Smooth muscle cell (in vitro differentiated cells): ENCODE measurements around the gene APP. TPM values are rescaled to one million over a fixed set of nuclear protein-coding genes. Genes with fewer than 3 reads are reported as not detected.

Experiments used
- DNase-seq: peaks from one replicate; lab custom pipeline; 2025; ENCODE audit not compliant: unreplicated experiment; lab: John Stamatoyannopoulos, UW
- H2AFZ ChIP-seq: fragments of 200-600 bp; sonication (generic); 2 replicates; pipeline ENCODE4 v1.6.0; 2016; ENCODE audit warnings: antibody characterized with exemption, low read depth, mild to moderate bottlenecking
- H3F3A ChIP-seq: fragments of 200-600 bp; sonication (generic); 2 replicates; pipeline ENCODE4 v1.6.0; 2017; ENCODE audit warnings: antibody characterized with exemption, low read depth
- H3K27ac ChIP-seq: fragments of 200-600 bp; sonication (generic); 2 replicates; pipeline ENCODE4 v1.5.1; 2016; ENCODE audit warnings: low read depth, mild to moderate bottlenecking
- H3K27me3 ChIP-seq: fragments of 200-600 bp; sonication (generic); 2 replicates; pipeline ENCODE4 v1.6.1; 2016; ENCODE audit warnings: low read depth, mild to moderate bottlenecking
- H3K36me3 ChIP-seq: fragments of 200-600 bp; sonication (generic); 2 replicates; pipeline ENCODE4 v1.5.1; 2016; ENCODE audit warnings: low read depth
- H3K4me1 ChIP-seq: fragments of 200-600 bp; sonication (generic); 2 replicates; pipeline ENCODE4 v1.5.1; 2016; ENCODE audit warnings: low read depth
- H3K4me2 ChIP-seq: fragments of 200-600 bp; sonication (generic); 2 replicates; pipeline ENCODE4 v1.6.0; 2016; ENCODE audit warnings: mild to moderate bottlenecking
- H3K4me3 ChIP-seq: fragments of 200-600 bp; sonication (generic); 2 replicates; pipeline ENCODE4 v1.5.1; 2016; ENCODE audit warnings: mild to moderate bottlenecking
- H3K79me2 ChIP-seq: fragments of 200-600 bp; sonication (generic); 2 replicates; pipeline ENCODE4 v1.6.0; 2016; ENCODE audit warnings: low read depth, mild to moderate bottlenecking
- H3K9ac ChIP-seq: fragments of 200-600 bp; sonication (generic); 2 replicates; pipeline ENCODE4 v1.6.0; 2016; ENCODE audit warnings: low read depth
- H3K9me3 ChIP-seq: fragments of 200-600 bp; sonication (generic); replicated peaks from 2 replicates; pipeline ENCODE4 v1.5.1; 2016; ENCODE audit warnings: low read depth
- H4K20me1 ChIP-seq: fragments of 200-600 bp; sonication (generic); 2 replicates; pipeline ENCODE4 v1.6.0; 2016; ENCODE audit warnings: low read depth
- CTCF ChIP-seq: fragments of 200-600 bp; sonication (generic); IDR thresholded peaks from 2 replicates; pipeline ENCODE4 v1.5.1; 2017; ENCODE audit warnings: borderline replicate concordance, mild to moderate bottlenecking, antibody characterized with exemption; ENCODE audit not compliant: insufficient read depth, poor library complexity, severe bottlenecking
- WGBS: methylation state at CpG from one replicate; pipeline ENCODE4 v1.1.7; 2016; ENCODE audit warnings: low lambda C conversion rate; 5-methylcytosine and 5-hydroxymethylcytosine counted together
- polyA plus RNA-seq: library from polyadenylated mRNA; unstranded; fragments of >200 nt; fragmentation: Nextera tagmentation; extraction: Ambion mirVana; gene quantifications from 2 replicates; pipeline ENCODE4 v1.2.1, GENCODE V29; 2016
- total RNA-seq: library from RNA; depleted of rRNA; stranded (reverse); fragments of >200 nt; gene quantifications from 2 replicates; pipeline ENCODE4 v1.2.3, GENCODE V29; 2014

Gene APP
- total and polyA plus RNA-seq, 2 experiments from 2014 or later: 65.3 to 459 TPM

GRCh38 chr21:25878344-25878743 lies 292.2 kb downstream of the APP start:
- Histone ChIP-seq H4K20me1 (peaks cover 7% of the 10 kb centered on the region), H3K79me2 (no peaks in the 10 kb centered on the region), H3K36me3 (peaks cover 7% of the 10 kb centered on the region), H3K9ac (no peak overlapping the region), H3F3A (no peaks in the 10 kb centered on the region), H3K27ac (peak overlapping the region; percentile 69), H3K4me1 (no peaks in the 10 kb centered on the region), H3K9me3 (no peaks in the 10 kb centered on the region), H2AFZ (no peak overlapping the region), H3K4me2 (no peak overlapping the region), H3K4me3 (no peak overlapping the region), H3K27me3 (no peaks in the 10 kb centered on the region)
- DNase-seq: no peak
- WGBS: 15% methylated on average over 3 of the region's 3 CpGs
- no peak for TF ChIP-seq CTCF

GRCh38 chr21:25872271-25872670 lies 298.3 kb downstream of the APP start:
- no peaks in the 10 kb centered on the region for H3K9me3 ChIP-seq
- no peaks in the 10 kb centered on the region for H3K36me3 ChIP-seq
- DNase-seq: no peak
- 93% methylated on average over 4 of the region's 4 CpGs for WGBS
- H3K4me3 ChIP-seq: no peak overlapping the region
- H3K4me2 ChIP-seq: no peak overlapping the region
- TF ChIP-seq CTCF: no peak
- H4K20me1 ChIP-seq: no peaks in the 10 kb centered on the region
- H3K27me3 ChIP-seq: no peaks in the 10 kb centered on the region
- H3K79me2 ChIP-seq: no peaks in the 10 kb centered on the region
- H3K27ac ChIP-seq: no peak overlapping the region
- H3F3A ChIP-seq: no peaks in the 10 kb centered on the region
- no peak overlapping the region for H2AFZ ChIP-seq
- H3K9ac ChIP-seq: no peak overlapping the region
- H3K4me1 ChIP-seq: peaks cover 6% of the 10 kb centered on the region

GRCh38 chr21:25871566-25871965 lies 299.0 kb downstream of the APP start:
- H3K79me2 ChIP-seq: no peaks in the 10 kb centered on the region
- no peak overlapping the region for H3K9ac ChIP-seq
- no peak overlapping the region for H3K4me3 ChIP-seq
- H3K4me2 ChIP-seq: no peak overlapping the region
- no peak overlapping the region for H3K27ac ChIP-seq
- 95% methylated on average over 3 of the region's 3 CpGs for WGBS
- no peaks in the 10 kb centered on the region for H3F3A ChIP-seq
- H3K27me3 ChIP-seq: no peaks in the 10 kb centered on the region
- TF ChIP-seq CTCF: peak; percentile 22
- H4K20me1 ChIP-seq: no peaks in the 10 kb centered on the region
- H2AFZ ChIP-seq: no peak overlapping the region
- H3K4me1 ChIP-seq: peaks cover 6% of the 10 kb centered on the region
- DNase-seq: no peak
- H3K36me3 ChIP-seq: no peaks in the 10 kb centered on the region
- no peaks in the 10 kb centered on the region for H3K9me3 ChIP-seq

- Histone ChIP-seq H4K20me1 (no peaks in the 10 kb centered on the region), H3K27me3 (no peaks in the 10 kb centered on the region), H3K4me2 (no peak overlapping the region), H3K9me3 (no peaks in the 10 kb centered on the region), H3F3A (no peaks in the 10 kb centered on the region), H3K27ac (no peak overlapping the region), H3K36me3 (no peaks in the 10 kb centered on the region), H2AFZ (no peak overlapping the region), H3K9ac (no peak overlapping the region), H3K4me1 (peaks cover 6% of the 10 kb centered on the region), H3K4me3 (no peak overlapping the region), H3K79me2 (no peaks in the 10 kb centered on the region)
- no peak for DNase-seq
- no peak for TF ChIP-seq CTCF
- 92% methylated on average over 4 of the region's 4 CpGs for WGBS
These were observed 300.5 kb downstream of the APP start for GRCh38 chr21:25870084-25870483.
